ENCODE results near the gene RINT1.

The RINT1 gene

DNA sequence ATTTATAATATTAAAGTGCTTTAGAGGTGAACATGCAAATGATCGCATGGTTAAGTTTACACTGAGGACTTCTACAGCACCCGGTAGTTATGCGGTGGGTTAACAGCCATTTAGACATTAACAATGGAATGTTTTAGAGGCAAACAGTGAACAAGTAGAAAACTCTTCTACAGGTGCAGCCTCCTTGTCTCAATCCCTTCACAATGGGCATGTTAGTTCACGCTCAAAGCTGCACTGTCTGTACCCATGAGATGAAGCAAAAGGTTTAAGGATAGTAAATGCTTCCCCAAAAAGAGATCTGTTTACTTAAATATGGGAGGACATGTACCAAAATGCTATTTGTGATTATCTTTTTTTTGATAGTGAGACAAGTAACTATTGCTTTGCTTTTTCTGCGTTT lies 35.0 kb upstream of the RINT1 start:
- Histone ChIP-seq H3K27ac (replicated peaks) (no peak overlapping the region), H3K27me3 (ENCODE audit: insufficient read depth, poor library complexity, severe bottlenecking) (no peaks in the 10 kb centered on the region), H3K4me3 (replicated peaks; ENCODE audit: insufficient read depth, low read length) (no peak overlapping the region)
- TF ChIP-seq POLR2AphosphoS5 (IDR thresholded peaks at IDR 0.05; ENCODE audit: low read depth), result no peak
- no peak for TF ChIP-seq GABPA (IDR thresholded peaks at IDR 0.05; ENCODE audit: low read depth)
- no peak for TF ChIP-seq REST (IDR thresholded peaks at IDR 0.05; ENCODE audit: insufficient replicate concordance, low read depth)
- TF ChIP-seq CTCF (IDR thresholded peaks at IDR 0.05; ENCODE audit: insufficient read depth, low read length), result no peak
- no peak for TF ChIP-seq SPI1 (IDR thresholded peaks at IDR 0.05; ENCODE audit: borderline replicate concordance, low read depth)
- DNase-seq (ENCODE audit: low read depth in 1 of 2, low spot score in 1 of 2), result no peak

- Histone ChIP-seq H3K27me3 (ENCODE audit: insufficient read depth, poor library complexity, severe bottlenecking) (no peaks in the 10 kb centered on the region), H3K4me3 (replicated peaks; ENCODE audit: insufficient read depth, low read length) (no peak overlapping the region), H3K27ac (replicated peaks) (no peak overlapping the region)
- TF ChIP-seq CTCF (IDR thresholded peaks at IDR 0.05; ENCODE audit: insufficient read depth, low read length), result no peak
- TF ChIP-seq SPI1 (IDR thresholded peaks at IDR 0.05; ENCODE audit: borderline replicate concordance, low read depth), result no peak
- no peak for TF ChIP-seq REST (IDR thresholded peaks at IDR 0.05; ENCODE audit: insufficient replicate concordance, low read depth)
- TF ChIP-seq POLR2AphosphoS5 (IDR thresholded peaks at IDR 0.05; ENCODE audit: low read depth), result no peak
- TF ChIP-seq GABPA (IDR thresholded peaks at IDR 0.05; ENCODE audit: low read depth), result no peak
- DNase-seq (ENCODE audit: low read depth in 1 of 2, low spot score in 1 of 2), result no peak
These were observed 29.8 kb upstream of the RINT1 start for GRCh38 chr7:105502173-105502572.

DNA sequence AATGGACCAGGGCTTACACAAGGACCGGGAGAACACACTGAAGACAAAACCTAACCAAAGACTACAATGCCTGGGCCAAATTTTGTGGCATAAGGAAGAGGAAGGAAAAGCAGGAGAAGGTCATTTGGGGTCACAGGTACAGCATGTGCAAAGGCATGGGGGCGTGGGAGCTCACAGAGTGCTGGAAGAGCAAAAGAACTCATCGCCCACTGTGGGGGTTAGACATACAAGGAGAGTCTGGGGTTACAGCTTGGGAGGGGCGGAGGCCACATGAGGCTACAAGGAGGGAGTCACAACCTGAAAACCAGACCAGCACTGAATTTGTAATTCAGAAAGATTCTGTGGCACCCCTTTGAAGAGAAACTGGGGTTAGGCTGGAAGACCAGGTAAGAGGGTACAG lies 19.6 kb upstream of the RINT1 start:
- no peak overlapping the region for H3K4me3 ChIP-seq (replicated peaks; ENCODE audit: insufficient read depth, low read length)
- H3K27ac ChIP-seq (replicated peaks), result no peak overlapping the region
- no peaks in the 10 kb centered on the region for H3K27me3 ChIP-seq (ENCODE audit: insufficient read depth, poor library complexity, severe bottlenecking)
- no peak for DNase-seq (ENCODE audit: low read depth in 1 of 2, low spot score in 1 of 2)
- TF ChIP-seq POLR2AphosphoS5 (IDR thresholded peaks at IDR 0.05; ENCODE audit: low read depth) (no peak), GABPA (IDR thresholded peaks at IDR 0.05; ENCODE audit: low read depth) (no peak), SPI1 (IDR thresholded peaks at IDR 0.05; ENCODE audit: borderline replicate concordance, low read depth) (no peak), CTCF (IDR thresholded peaks at IDR 0.05; ENCODE audit: insufficient read depth, low read length) (no peak), REST (IDR thresholded peaks at IDR 0.05; ENCODE audit: insufficient replicate concordance, low read depth) (no peak)

Measured in HL-60 (cell line).